MM.1S (cell line): ENCODE data around the gene LINC01488.

Experiments
- DNase-seq: peaks from one replicate; pipeline ENCODE4 v3.0.0-alpha.2; 2015
- H2AFZ ChIP-seq: fragments of 300-600 bp; sonication (generic); 2 replicates; pipeline ENCODE4 v1.6.0; 2016; ENCODE audit warnings: antibody characterized with exemption, low read length
- H3F3A ChIP-seq: fragments of 300-600 bp; sonication (generic); 2 replicates; pipeline ENCODE4 v1.6.1; 2016; ENCODE audit warnings: mild to moderate bottlenecking, antibody characterized with exemption, low read length, moderate library complexity, mixed read lengths; ENCODE audit not compliant: insufficient read depth
- H3K27ac ChIP-seq: fragments of 300-600 bp; sonication (generic); 2 replicates; pipeline ENCODE4 v1.5.1; 2016; ENCODE audit warnings: mild to moderate bottlenecking, low read length
- H3K27me3 ChIP-seq: fragments of 300-600 bp; sonication (generic); replicated peaks from 2 replicates; pipeline ENCODE4 v1.6.0; 2016; ENCODE audit warnings: low read length; ENCODE audit not compliant: insufficient read depth
- H3K36me3 ChIP-seq: fragments of 300-600 bp; sonication (generic); replicated peaks from 2 replicates; pipeline ENCODE4 v1.6.1; 2016; ENCODE audit warnings: mild to moderate bottlenecking, low read length, mixed read lengths; ENCODE audit not compliant: insufficient read depth
- H3K4me1 ChIP-seq: fragments of 300-600 bp; sonication (generic); 2 replicates; pipeline ENCODE4 v1.6.1; 2016; ENCODE audit warnings: low read length, mixed read lengths
- H3K4me2 ChIP-seq: fragments of 300-600 bp; sonication (generic); 2 replicates; pipeline ENCODE4 v1.6.0; 2016; ENCODE audit warnings: low read depth, low read length
- H3K4me3 ChIP-seq: fragments of 300-600 bp; sonication (generic); 2 replicates; pipeline ENCODE4 v1.5.1; 2016; ENCODE audit warnings: low read length, mixed read lengths
- H3K79me2 ChIP-seq: fragments of 300-600 bp; sonication (generic); 2 replicates; pipeline ENCODE4 v1.6.1; 2016; ENCODE audit warnings: mixed run types, low read length, mixed read lengths
- H3K9ac ChIP-seq: fragments of 300-600 bp; sonication (generic); 2 replicates; pipeline ENCODE4 v1.6.1; 2016; ENCODE audit warnings: low read length, mixed read lengths
- H3K9me2 ChIP-seq: fragments of 300-600 bp; sonication (generic); replicated peaks from 2 replicates; pipeline ENCODE4 v1.6.1; 2016; ENCODE audit warnings: mild to moderate bottlenecking, low read length, mixed read lengths; ENCODE audit not compliant: insufficient read depth
- H3K9me3 ChIP-seq: fragments of 300-600 bp; sonication (generic); replicated peaks from 2 replicates; pipeline ENCODE4 v1.6.1; 2016; ENCODE audit warnings: mild to moderate bottlenecking, low read length, mixed read lengths; ENCODE audit not compliant: insufficient read depth
- H4K20me1 ChIP-seq: fragments of 300-600 bp; sonication (generic); 2 replicates; pipeline ENCODE4 v1.6.1; 2016; ENCODE audit warnings: mild to moderate bottlenecking, low read length, moderate library complexity, mixed read lengths; ENCODE audit not compliant: insufficient read depth
- CTCF ChIP-seq: fragments of 300-600 bp; sonication (generic); IDR thresholded peaks from 2 replicates; pipeline ENCODE4 v1.5.1; 2016; ENCODE audit warnings: antibody characterized with exemption, low read length, mixed read lengths
- EZH2 ChIP-seq: fragments of 300-600 bp; sonication (generic); optimal IDR thresholded peaks from 2 replicates; pipeline ENCODE3; 2017; ENCODE audit warnings: low read depth, mild to moderate bottlenecking, antibody characterized with exemption, low read length, mixed read lengths
- EZH2phosphoT487 ChIP-seq: fragments of 300-600 bp; sonication (generic); IDR thresholded peaks from 2 replicates; pipeline ENCODE4 v1.6.1; 2018; ENCODE audit warnings: antibody characterized with exemption, low read length

The LINC01488 gene

GRCh38 chr11:69529001-69529400, 47.5 kb downstream of the LINC01488 start:
- no peak overlapping the region for H2AFZ ChIP-seq
- no peaks in the 10 kb centered on the region for H3K79me2 ChIP-seq
- DNase-seq = no peak
- H4K20me1 ChIP-seq = no peaks in the 10 kb centered on the region
- H3K4me3 ChIP-seq = no peak overlapping the region
- no peaks in the 10 kb centered on the region for H3K4me1 ChIP-seq
- H3K9me2 ChIP-seq = no peaks in the 10 kb centered on the region
- no peaks in the 10 kb centered on the region for H3K36me3 ChIP-seq
- no peak overlapping the region for H3K27ac ChIP-seq
- no peaks in the 10 kb centered on the region for H3K9me3 ChIP-seq
- H3K27me3 ChIP-seq = peaks cover 42% of the 10 kb centered on the region
- H3F3A ChIP-seq = no peaks in the 10 kb centered on the region
- no peak overlapping the region for H3K9ac ChIP-seq
- TF ChIP-seq CTCF (no peak), EZH2phosphoT487 (no peak), EZH2 (no peak)
- H3K4me2 ChIP-seq = no peak overlapping the region

- TF ChIP-seq EZH2 (no peak), CTCF (no peak), EZH2phosphoT487 (no peak)
- DNase-seq = no peak
- H3K27me3 ChIP-seq = peaks cover 43% of the 10 kb centered on the region
- H3K9me2 ChIP-seq = no peaks in the 10 kb centered on the region
- H3K4me3 ChIP-seq = no peak overlapping the region
- H2AFZ ChIP-seq = no peak overlapping the region
- H3K27ac ChIP-seq = no peak overlapping the region
- no peak overlapping the region for H3K4me2 ChIP-seq
- no peak overlapping the region for H3K9ac ChIP-seq
- no peaks in the 10 kb centered on the region for H3K4me1 ChIP-seq
- no peaks in the 10 kb centered on the region for H3K36me3 ChIP-seq
- no peaks in the 10 kb centered on the region for H3K79me2 ChIP-seq
- no peaks in the 10 kb centered on the region for H3K9me3 ChIP-seq
- H4K20me1 ChIP-seq = no peaks in the 10 kb centered on the region
- H3F3A ChIP-seq = no peaks in the 10 kb centered on the region
These were observed 49.0 kb downstream of the LINC01488 start for GRCh38 chr11:69530278-69531070.

DNA sequence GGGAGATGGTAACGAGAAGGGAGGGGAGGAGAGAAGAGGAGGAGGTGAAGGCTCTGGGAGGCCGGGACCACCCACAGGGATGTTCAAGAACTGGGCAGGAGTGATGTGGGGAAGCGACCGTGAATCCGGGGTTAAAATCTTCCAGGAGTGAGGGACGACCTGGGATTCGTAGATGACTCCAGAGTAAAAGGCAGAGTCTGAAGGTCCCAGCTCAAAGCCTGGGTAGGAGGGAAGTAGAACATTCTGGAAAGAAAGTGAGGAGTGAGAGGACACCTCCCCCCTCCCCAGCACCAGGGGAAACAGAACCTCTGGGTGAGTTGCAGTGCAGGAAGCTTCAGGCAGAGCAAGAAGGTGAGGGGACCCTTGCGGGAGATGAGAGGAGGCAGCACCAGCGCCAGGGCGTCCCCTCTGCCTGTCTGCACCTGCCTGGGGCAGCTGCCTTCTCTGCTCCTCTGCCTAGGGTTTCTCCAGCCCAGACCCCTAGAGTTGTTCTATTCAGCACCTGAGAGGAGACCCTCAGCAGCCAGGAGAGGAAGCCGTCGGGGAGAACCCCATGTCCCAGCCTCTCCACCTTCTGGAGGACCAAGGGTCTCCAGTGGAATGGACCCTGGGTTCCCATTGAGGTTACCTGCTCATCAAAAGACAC, 49.7 kb downstream of the LINC01488 start:
- Histone ChIP-seq H3K9me3 (no peaks in the 10 kb centered on the region), H3K4me3 (no peak overlapping the region), H2AFZ (no peak overlapping the region), H3K36me3 (no peaks in the 10 kb centered on the region), H3K9ac (no peak overlapping the region), H3K9me2 (no peaks in the 10 kb centered on the region), H3K27ac (no peak overlapping the region), H3K4me2 (no peak overlapping the region), H3K79me2 (no peaks in the 10 kb centered on the region), H3K4me1 (no peaks in the 10 kb centered on the region), H3F3A (no peaks in the 10 kb centered on the region), H4K20me1 (no peaks in the 10 kb centered on the region), H3K27me3 (peaks cover 39% of the 10 kb centered on the region)
- no peak for DNase-seq
- TF ChIP-seq CTCF (no peak), EZH2phosphoT487 (no peak), EZH2 (no peak)
